ENCODE measurements around the gene CAAP1.
A peak's percentile ranks its signal among the peaks of the same experiment; 100 is the strongest.
"Not testable (repeated sequence)": the region's sequence is repeated elsewhere in the genome, so short reads cannot be mapped to it uniquely, and the experiment has no call there.

Gene CAAP1, protein sequence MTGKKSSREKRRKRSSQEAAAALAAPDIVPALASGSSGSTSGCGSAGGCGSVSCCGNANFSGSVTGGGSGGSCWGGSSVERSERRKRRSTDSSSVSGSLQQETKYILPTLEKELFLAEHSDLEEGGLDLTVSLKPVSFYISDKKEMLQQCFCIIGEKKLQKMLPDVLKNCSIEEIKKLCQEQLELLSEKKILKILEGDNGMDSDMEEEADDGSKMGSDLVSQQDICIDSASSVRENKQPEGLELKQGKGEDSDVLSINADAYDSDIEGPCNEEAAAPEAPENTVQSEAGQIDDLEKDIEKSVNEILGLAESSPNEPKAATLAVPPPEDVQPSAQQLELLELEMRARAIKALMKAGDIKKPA

DNA sequence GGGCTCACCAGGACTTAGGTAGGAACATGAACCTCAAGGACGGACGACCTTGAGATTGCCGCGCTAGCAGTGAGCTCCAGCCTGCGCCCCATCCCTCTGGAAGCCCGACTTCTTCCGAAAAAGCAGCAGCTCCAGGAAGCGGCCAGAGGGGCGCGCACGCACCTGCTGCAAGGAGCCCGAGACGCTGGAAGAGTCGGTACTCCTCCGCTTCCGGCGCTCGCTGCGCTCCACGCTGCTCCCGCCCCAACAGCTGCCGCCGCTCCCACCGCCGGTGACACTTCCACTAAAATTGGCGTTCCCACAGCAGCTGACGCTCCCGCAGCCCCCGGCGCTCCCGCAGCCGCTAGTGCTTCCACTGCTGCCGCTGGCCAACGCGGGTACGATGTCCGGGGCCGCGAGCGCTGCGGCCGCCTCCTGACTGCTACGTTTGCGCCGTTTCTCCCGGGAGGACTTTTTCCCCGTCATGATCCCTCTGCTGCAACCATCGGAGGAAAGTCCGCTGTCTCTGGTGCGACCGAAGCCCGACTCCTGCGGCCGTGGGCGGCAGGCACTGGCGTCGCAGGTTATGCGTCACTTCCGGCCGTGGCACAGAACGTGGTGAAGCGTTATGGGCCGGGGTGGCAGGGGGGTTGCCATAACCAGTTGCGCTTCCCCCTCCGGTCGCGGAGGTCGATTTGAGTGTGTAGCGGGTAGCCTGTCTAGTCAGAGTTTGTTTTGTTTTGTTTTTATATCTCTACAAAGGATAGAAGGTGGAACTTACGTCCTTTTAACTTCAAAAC lies at the start of gene CAAP1:
Gene CAAP1, minus strand, starts transcription at position 552 of the 779 bp plus-strand sequence. Its CDS starts 87 bp downstream, at position 465.
- peak; percentile 35 for DNase-seq

DNA sequence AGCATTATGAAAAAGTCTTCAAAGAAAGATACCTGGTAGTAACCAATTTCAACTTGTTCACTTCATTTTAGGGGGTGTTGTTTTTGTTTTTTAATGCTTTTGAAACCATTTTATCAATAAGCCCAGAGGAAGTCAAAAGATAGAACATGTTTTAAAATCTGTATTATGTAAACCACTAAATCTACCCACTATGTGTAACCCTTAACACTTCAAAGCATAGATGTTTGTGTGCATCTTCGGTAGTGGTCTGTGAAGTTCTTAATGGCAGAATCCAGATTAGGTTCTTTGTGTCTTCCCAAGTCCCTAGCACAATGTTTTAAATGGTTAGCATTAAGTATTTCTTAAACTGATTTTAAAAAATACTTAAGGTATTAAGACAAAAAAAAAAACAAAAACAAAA lies 48.2 kb upstream of the CAAP1 start:
- DNase-seq, result no peak

DNA sequence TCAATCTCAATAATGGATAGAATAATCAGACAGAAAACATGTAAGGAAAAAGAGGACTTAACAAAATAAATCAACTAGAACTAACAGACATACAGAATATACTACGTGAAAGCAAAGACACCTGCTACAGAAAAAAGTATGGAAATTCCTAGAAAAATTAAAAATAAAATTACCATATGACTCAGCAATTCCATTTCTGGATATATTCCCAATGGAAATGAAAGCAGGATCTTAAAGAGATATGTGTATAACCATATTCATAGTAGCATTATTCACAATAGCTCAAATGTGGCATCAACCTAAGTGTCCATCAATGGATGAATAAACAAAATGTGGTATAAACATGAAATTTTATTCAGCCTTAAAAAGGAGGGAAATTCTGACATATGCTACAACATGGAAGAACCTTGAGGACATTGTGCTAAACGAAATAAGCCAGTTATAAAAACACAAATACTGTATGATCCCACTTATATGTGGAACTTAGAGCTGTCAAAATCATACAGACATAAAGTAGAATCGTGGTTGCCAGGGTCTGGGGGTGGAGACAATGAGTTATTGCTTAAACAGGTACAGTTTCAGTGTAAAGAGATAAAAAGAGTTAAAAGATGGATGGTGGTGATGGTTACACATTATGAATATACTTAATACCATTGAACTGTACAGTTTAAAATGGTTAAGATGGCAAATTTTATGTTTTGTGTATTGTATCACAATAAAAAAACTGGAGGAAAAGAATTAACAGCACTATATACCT lies 47.5 kb upstream of the CAAP1 start:
- no peak for DNase-seq

DNA sequence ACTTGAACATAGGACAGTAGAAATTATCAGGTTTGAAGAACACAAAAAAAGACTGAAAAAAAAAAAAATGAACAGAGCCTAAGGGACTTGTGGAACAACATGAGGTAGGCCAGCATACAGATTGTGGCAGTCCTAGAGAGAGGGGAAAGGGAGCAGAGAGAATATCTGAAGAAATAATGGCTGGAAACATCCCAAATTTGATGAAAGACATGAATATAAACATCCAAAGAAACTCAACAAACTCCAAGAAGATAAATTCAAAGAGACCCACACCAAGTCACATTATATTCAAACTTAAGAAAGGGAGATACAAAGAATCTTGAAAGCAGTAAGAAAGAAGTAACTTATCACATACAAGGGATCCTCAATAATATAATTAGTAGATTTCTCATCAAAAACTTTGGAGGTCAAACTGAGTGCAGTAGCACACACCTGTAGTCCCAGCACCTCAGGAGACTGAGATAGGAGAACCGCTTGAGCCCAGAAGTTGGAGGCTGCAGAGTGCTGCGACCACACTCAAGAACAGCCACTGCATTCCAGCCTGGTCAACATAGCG lies 45.3 kb upstream of the CAAP1 start:
- no peak for DNase-seq

DNA sequence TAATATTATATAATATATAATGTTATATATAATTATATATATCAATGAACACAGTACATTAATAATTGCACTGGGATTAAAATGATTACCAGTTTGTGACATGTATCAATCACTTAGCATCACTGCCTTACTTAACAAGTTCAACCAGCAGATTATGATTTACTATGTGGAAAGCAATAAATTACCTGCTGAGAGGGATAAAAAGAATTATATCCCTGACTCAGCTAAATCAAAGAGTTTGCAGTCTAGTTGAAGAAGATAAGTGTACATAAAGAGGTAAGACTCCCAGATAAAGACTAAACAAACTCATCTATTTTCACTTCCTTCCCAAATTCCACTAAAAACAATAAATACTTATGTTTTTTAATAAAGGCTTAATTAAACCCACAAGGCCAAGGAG lies 43.2 kb upstream of the CAAP1 start:
- no peak for DNase-seq

DNA sequence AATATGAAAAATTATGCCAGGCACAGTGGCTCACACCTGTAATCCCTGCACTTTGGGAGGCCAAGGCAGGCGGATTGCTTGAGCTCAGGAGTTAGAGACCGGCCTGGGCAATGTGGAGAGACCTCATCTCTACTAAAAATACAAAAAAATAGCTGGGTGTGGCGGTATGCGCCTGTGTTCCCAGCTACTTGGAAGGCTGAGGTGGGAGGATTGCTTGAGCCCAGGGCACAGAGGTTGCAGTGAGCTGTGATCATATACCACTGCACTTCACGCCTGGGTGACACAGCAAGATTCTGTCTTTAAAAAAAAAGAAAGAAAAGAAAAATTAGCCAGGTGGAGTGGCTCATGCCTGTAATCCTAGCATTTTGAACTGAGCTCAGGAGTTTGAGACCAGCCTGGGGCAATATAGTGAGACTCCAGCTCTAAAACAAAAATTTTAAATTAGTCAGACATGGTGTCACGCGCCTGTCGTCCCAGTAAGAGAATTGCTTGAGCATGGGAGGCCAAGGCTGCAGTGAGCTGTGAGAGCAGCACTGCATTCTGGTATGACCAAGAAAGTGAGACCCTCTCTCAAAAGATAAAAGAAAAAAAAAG lies 36.4 kb upstream of the CAAP1 start:
- DNase-seq, result no peak

DNA sequence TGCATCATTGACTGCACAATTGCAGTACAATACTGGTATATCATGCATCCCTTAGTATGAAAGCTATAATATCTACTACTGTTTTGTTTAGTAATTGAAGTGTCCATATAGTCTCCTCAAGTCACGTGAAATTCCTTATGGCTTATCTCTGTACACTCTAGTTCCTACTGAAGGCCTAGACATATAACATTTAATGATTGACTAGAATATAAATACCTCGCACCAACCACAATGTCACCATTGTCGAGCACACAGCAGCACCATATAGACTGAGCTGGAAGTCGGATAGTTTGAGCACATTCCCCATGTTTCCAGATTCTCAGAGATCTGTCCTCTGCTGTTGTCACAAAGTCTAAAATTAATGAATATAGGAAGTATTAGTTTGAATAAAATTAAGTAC lies 33.0 kb upstream of the CAAP1 start:
- DNase-seq, result no peak

DNA sequence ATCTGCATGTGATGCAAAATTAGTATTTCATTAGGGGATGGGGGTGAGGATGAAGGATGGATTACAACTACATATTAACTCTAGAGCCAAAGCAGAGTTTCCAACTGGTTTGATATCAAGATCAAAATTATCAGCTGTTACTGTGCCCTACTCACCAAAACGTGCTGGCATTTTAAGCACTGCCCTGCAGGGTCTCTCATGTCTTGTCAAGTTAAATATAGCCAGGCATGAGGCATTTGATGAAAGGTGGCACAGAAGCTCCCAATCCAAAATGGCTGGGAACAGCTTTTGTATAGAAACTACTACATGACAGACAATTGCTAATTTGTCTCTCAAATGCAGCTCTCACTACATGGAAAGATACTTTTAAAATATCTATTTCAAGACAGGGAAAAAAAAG lies 27.1 kb upstream of the CAAP1 start:
- no peak for DNase-seq

DNA sequence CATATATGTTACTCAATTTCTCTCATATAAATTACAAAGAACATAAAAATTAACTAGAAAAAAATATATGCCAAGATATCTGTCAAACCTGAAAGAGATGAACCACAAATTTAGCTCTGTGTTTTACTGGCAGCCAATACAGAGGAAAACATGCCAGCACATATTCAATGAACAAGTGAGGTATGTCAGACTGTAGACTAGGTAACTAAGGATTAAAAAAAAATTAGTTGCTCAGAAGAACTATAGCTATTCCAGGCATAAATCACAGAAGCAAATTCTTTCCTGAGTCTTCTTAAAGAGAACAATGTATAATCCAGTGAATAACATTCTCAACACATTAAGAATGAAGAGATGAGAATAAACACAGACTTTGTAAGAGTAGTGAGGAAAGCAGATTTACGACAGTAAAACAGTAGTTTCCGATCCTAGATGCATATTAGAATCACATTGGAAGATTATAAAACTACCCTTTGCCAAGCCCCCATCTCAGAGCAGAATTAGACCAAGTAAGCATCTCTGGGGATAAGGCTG lies 20.6 kb upstream of the CAAP1 start:
- no peak for DNase-seq

DNA sequence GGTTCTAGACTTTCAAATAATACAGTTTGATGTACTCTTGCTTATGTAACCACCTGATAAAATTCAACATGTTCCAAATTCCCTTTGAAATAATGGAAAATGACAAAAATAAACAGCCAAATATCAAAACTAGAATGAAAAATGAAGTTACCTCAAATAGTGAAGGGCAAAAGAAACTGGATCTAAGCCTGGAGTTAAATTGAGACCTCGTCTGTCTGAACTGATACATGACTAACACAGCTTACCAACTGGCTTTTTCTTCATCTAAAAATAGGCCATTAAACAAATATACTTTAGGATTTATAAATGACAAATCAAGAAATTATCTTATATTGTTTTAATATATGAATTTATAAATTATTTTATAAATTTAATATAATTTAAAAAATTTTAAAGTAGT lies 12.1 kb upstream of the CAAP1 start:
- DNase-seq, result no peak

DNA sequence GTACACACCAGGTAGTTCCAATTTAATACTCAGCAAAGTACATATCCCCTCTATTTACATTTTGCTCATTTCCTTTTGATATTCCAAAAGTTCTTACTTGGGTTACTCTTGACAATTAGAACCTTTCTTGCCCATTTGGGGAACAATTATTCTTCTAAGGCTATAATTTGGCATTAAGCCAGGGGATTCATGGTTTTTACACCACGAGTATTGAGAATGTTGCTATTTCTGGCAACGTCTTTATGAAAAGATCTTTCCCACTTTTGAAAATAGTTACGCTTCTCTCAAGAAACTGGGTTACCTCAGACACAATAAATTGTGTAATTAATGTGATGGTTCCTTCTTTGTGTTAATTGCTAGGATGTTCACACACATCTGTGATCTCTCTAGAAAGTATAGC lies 11.5 kb upstream of the CAAP1 start:
- DNase-seq, result no peak

DNA sequence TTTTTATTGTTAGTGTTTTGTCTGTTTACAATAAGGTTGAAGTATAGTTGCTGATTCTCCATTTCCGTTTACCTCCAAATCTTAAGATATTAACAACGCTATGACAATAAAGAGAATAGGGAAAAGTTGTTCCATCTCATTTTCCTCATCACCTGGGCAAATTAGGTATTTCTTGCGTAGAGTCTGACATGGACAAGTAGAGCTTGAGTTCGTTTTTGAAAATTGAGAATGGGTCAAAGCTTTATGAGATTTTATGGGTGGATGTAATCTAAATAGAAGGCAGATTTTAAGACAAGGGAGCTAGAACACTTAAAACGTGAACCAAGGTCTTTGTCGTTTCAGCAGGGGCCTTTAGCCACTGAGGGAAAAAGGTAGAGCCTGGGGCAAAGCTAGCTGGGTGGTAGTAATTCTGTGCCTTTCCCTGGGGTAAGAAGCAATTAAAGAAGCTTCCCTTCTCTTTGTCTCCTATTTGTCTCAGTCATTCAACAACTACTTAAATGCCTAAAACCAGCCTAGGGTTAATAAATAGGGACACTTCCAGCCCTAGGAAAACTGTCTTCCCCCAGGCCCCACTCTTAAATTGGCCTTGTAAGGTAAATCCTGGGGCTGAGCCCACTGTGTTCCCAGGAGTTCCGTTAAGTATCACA lies 551 bp upstream of the CAAP1 start:
- DNase-seq, result no peak

DNA sequence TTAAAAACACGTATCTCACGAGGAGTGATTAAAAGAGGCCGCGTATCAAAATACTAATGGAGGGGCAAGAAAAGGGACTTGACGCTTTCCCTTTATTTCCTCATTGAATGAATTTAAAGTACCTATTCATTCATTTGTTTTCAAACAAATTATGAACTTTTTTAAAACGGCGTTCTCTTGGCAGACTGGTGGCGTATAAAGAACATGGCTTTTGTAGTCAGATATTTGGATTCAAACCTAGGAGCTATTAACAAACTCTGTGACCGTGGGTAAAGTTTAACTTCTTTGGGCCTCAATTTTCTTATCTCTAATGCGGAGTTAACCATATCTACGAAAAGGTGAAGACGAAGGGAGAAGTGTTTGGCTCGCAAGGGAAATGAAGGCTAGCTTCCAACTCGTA lies 876 bp downstream of the CAAP1 start:
- no peak for DNase-seq

DNA sequence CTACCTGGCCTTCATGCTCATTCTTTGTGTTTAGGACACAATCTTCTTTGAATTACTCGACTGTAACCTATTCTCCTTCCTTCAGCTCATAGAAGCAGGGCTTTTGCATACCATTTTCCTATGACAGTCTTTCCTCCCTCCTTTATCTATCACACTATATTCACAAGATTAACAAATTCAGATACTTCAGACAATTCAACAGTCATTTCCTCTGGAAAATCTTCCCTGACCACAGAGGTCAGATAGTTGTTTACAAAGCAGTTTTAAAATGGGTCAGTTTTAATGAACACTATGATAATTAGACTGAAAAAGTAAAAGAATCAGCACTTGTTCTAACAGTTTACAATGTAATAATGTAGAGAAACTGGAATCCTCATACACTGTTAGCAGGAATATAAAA lies 4.3 kb downstream of the CAAP1 start:
- no peak for DNase-seq

DNA sequence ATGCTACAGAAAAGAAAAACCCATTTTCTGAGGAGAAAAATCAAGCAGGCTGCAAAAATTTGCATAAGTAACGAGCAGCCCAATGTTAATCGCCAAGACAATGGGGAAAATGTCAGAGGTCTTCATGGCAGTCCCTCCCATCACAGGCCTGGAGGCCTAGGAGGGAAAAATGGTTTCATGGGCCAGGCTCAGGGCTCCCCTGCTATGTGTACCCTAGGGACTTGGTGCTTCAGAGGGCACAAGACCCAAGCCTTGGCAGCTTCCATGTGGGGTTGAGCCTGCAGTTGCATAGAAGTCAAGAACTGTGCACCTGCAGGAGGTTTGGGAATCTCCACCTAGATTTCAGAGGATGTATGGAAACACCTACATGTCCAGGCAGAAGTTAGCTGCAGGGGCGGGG lies 10.4 kb downstream of the CAAP1 start:
- DNase-seq, result no peak

DNA sequence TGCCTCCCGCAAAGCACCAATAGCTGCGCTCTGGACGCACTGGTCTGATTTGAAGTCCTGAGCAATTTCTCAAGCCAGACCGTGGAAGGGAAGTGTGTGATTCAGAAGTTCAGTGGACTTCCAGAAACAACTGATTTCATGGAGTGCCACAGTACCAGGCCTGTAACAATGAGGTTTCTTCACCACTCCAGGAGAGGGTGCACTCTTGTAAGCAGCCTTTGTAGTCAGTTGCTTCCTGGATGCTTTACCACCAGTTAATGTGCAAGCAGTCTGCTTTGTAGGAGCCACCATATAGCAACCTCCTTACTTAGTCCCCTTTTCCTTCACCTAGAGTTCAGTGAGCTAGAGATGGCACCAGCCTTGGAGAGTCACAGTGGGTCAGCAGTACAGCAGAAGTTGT lies 12.3 kb downstream of the CAAP1 start:
- no peak for DNase-seq

DNA sequence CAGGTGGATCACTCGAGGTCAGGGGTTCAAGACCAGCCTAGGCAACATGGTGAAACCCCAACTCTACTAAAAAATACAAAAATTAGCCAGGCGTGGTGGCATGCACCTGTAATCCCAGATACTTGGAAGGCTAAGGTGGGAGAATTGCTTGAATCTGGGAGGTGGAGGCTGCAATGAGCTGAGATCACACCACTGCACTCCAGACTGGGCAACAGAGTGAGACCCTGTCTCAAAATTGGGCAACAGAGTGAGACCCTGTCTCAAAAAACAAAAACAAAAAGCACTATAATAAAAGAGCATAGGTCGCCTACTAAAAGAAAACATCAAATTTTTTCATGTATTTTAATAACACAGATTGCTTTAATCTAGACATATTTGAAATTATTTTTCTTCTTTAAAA lies 17.4 kb downstream of the CAAP1 start:
- not testable (repeated sequence) for DNase-seq

DNA sequence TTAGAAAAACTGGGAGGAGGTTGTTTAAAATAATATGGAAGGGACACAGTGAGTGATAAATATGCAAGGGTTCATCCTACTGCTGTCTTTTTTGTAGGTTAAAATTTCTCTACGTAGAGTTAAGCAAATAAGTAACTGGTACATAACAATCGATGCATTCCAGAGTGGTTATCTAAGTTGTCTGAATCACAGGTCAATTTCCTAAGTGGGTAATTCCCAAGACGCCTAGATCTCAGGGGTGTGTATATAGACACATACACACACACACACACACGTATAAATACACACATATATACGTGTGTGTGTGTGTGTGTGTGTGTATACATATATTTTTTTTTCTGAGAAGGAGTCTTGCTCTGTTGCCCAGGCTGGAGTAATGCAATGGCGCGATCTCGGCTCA lies 22.3 kb downstream of the CAAP1 start:
- DNase-seq, result no peak

DNA sequence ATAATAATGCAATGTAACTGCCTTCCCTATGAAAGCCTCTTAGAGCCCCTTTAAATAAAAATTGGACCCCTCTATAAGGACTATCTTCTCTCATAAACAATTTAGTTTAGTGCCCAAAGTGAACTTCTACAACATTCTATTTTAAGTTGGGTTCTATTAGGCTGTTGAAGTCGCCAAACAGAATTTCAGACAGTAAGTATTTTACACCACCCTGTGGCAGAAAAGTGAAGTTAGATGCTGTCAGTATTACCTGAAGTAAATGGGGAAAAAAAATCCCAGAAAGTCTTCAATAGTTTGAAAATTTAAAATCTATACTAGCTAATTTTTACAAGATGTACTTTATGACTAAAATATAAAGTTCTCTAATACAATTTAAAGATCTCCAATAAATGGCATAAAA lies 29.5 kb downstream of the CAAP1 start:
- DNase-seq, result no peak

DNA sequence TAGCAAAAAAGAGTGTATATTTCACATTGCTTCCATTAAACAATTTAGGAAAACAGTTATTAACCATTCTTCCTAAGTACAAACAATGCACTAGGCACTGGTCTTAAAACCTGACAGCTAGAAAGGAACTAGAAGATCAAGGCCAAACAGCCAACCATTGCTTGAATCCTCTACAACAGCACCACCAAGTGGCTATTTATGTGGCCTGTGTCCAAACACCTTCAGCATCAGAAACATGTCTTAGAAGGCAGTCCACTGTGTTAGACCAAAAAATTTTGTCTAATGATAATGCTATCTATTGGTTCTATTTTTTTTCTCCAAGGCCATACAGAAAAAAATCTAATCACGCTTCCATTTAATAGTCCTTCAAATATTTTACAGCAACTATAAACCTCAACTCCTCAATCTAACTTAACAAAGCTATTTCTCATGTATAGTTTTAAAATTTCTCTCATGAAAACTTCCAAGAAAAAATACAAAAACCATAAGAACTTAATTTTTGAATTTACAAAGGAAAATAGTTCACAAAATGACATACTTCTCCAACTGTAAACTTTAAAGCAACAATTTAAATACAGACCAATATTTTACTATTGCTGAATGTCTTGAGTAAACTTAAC lies 36.1 kb downstream of the CAAP1 start:
- DNase-seq, result peak; percentile 0

DNA sequence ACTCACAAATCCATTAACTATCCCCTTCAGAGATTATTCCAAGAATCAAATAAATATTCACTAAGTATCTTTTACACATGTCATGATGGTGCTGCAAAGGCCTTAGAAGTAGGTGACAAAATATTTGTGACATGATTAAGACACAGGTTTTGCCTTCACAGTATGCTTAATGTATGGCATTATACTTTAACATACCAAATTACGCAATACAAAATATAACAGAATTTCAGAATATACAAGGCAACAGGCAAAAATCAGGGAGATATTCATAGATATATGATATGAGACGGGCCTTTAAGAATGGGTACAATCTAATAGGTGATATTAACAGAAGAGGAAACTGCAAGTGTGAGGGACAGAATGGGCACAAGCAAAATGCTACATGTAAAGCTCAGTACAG lies 41.6 kb downstream of the CAAP1 start:
- no peak for DNase-seq

DNA sequence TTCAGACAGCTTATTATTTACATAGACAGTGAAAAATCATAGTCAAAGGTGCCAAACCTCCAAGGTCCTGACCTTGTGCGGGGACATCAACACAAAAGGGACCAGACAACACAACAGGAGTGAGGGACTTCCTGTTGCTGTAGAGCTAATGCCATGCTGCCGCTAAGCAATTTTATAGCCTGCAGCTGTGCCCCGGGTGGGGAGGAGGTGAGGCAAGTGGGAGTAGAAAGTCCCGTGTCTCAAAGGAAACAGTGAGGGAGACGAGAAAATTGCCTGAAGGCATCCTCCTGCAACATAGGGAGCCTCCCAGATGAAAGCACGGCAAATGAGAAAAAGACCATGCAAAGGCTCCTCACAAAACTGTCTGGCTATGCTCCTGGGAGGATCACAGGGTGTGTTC lies 58.8 kb downstream of the CAAP1 start:
- DNase-seq, result no peak

Measured in NCI-H1417 treated with DMSO at 0.1 percent for 48 hours (cell line).